Activated CD4-positive, alpha-beta T cell treated with anti-CD3 and anti-CD28 coated beads, Interleukin-2, amount 10 ng/mL, durations not matched to agents 24 days and 14 days (primary cell): ENCODE results near the gene PLIN5. TPM values are rescaled to one million over a fixed set of nuclear protein-coding genes. Genes with fewer than 3 reads are reported as not detected.
"Not testable (repeated sequence)": the region's sequence is repeated elsewhere in the genome, so short reads cannot be mapped to it uniquely, and the experiment has no call there.

Experiments used
- DNase-seq: peaks from one replicate; pipeline ENCODE4 v3.0.0; 2022
- H3K27ac Mint-ChIP-seq: one replicate; pipeline ENCODE4 v1.8.0; 2022; ENCODE audit warnings: mild to moderate bottlenecking, mixed read lengths
- H3K27me3 Mint-ChIP-seq: one replicate; pipeline ENCODE4 v1.8.0; 2022; ENCODE audit warnings: mixed read lengths
- H3K36me3 Mint-ChIP-seq: one replicate; pipeline ENCODE4 v1.8.0; 2022; ENCODE audit warnings: low read depth, mild to moderate bottlenecking, mixed read lengths
- H3K4me1 Mint-ChIP-seq: one replicate; pipeline ENCODE4 v1.8.0; 2021; ENCODE audit warnings: mixed read lengths
- H3K4me3 Mint-ChIP-seq: one replicate; pipeline ENCODE4 v1.8.0; 2022; ENCODE audit warnings: mild to moderate bottlenecking, moderate library complexity, mixed read lengths
- H3K9me3 Mint-ChIP-seq: one replicate; pipeline ENCODE4 v1.8.0; 2021; ENCODE audit warnings: mixed read lengths
- intact Hi-C: fragments of 100-400 bp; cut with micrococcal nuclease; formaldehyde crosslinking; loops from one replicate; pipeline ENCODE4 v1.15.1; 2023
- total RNA-seq: library from RNA; stranded (reverse); gene quantifications from 2 replicates; pipeline ENCODE4 v1.2.3, GENCODE V29; 2022

Gene PLIN5
- total RNA-seq, 1 donor from 2014 or later, result not detected

- H3K9me3 Mint-ChIP-seq, result no peaks in the 10 kb centered on the region
- H3K36me3 Mint-ChIP-seq, result no peaks in the 10 kb centered on the region
- no peak overlapping the region for H3K27ac Mint-ChIP-seq
- no peak overlapping the region for H3K4me3 Mint-ChIP-seq
- peaks cover 4% of the 10 kb centered on the region for H3K27me3 Mint-ChIP-seq
- no peak for DNase-seq
- no peaks in the 10 kb centered on the region for H3K4me1 Mint-ChIP-seq
- intact Hi-C loops, result no loop called here
Observed at GRCh38 chr19:4528843-4529242, 6.2 kb downstream of the PLIN5 start.

- DNase-seq, H3K4me3 Mint-ChIP-seq, intact Hi-C loops, H3K36me3 Mint-ChIP-seq, H3K27me3 Mint-ChIP-seq, H3K27ac Mint-ChIP-seq, H3K4me1 Mint-ChIP-seq, H3K9me3 Mint-ChIP-seq: not testable (repeated sequence)
Observed at GRCh38 chr19:4527377-4527776, 7.6 kb downstream of the PLIN5 start.

DNA sequence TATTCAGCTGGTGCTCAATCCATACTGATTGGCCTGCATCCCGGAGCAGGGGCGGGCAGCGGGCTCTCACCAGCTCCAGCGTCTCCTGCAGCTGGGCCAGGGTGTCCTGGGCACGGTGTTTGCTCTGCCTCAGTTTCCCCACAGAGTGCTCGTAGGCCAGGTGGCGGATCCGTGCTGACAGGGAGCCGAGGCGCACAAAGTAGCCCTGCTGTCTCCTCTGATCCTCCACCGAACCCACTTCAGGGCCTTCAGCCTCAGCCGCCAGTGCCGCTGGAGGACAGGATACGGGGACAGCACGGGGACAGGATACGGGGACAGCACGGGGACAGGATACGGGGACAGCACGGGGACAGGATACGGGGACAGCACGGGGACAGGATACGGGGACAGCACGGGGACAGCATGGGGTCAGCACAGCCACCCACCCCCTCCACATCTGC is 9.4 kb downstream of the PLIN5 start:
- DNase-seq, result no peak
- Mint-ChIP-seq H3K27me3 (peaks cover 2% of the 10 kb centered on the region), H3K4me3 (no peak overlapping the region), H3K36me3 (no peaks in the 10 kb centered on the region), H3K4me1 (no peaks in the 10 kb centered on the region), H3K9me3 (no peaks in the 10 kb centered on the region), H3K27ac (no peak overlapping the region)
- intact Hi-C loops, result no loop called here

GRCh38 chr19:4524808-4525562 is 10.0 kb downstream of the PLIN5 start:
- Mint-ChIP-seq H3K27ac (no peak overlapping the region), H3K36me3 (no peaks in the 10 kb centered on the region), H3K27me3 (peaks cover 2% of the 10 kb centered on the region), H3K4me3 (no peak overlapping the region), H3K4me1 (no peaks in the 10 kb centered on the region), H3K9me3 (no peaks in the 10 kb centered on the region)
- DNase-seq, result peak; percentile 91
- intact Hi-C loops, result no loop called here

DNA sequence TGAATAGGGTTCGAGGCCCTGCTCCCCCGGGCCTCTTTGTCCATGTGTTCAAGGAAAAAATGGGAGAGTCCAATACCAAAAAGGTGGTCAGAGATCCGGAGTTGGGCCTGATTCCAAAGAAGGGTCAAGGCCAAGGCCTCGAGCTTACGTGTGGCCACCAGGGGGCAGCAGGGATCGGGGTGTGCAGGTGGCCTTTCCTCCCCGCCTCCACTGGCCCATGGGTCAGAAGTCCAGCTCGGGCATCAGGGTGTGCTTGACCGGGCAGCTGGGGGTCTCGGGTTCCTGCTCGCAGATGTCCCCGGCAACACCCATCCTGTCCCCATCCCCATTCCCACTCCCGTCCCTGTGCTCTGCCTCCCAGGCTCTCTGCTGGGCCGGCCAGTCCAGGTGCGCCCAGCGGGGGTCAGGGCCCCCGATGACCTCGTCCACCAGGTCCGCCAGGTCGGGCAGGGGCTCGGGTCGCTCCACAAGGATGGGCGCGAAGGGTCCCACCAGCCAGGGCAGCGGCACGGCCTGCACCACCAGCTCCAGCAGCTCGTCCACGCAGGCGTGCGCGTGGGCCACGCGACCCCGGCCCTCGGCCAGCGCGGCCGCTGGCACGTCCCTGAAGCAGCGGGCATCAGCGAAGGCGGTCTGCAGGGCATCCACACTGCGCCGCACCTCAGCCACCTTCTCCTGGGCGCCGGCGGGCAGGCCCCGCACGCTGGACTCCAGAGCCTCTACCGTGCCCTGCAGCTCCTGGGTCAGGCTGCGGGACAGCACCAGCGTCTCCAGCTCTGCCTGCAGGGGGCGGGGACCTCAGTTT is 11.5 kb downstream of the PLIN5 start:
- peak; percentile 78 for DNase-seq
- Mint-ChIP-seq H3K4me3 (no peak overlapping the region), H3K27me3 (peaks cover 2% of the 10 kb centered on the region), H3K4me1 (no peaks in the 10 kb centered on the region), H3K36me3 (no peaks in the 10 kb centered on the region), H3K9me3 (no peaks in the 10 kb centered on the region), H3K27ac (no peak overlapping the region)
- intact Hi-C loops, result no loop called here

GRCh38 chr19:4522291-4523002 is 12.6 kb downstream of the PLIN5 start:
- Mint-ChIP-seq H3K4me3 (no peak overlapping the region), H3K27me3 (peaks cover 2% of the 10 kb centered on the region), H3K27ac (no peak overlapping the region), H3K4me1 (no peaks in the 10 kb centered on the region), H3K36me3 (no peaks in the 10 kb centered on the region), H3K9me3 (no peaks in the 10 kb centered on the region)
- intact Hi-C loops, result no loop called here
- no peak for DNase-seq

DNA sequence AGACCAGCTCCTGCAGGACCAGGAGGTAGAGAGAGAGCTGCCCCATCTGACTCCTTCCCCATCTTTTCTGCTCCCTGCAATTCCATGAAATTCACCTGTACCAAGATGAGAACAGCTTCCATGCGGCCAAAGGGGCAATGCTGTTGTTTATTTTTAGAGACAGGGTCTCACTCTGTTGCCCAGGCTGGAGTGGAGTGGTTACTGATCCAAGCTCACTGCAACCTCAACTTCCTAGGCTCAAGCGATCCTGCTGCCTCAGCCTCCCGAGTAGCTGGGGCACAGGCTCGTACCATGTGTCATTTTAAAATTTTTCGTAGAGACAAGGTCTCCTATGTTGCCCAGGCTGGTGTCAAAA is 13.2 kb downstream of the PLIN5 start:
- Mint-ChIP-seq H3K36me3 (no peaks in the 10 kb centered on the region), H3K27me3 (peaks cover 2% of the 10 kb centered on the region), H3K27ac (no peak overlapping the region), H3K9me3 (no peaks in the 10 kb centered on the region), H3K4me3 (no peak overlapping the region), H3K4me1 (no peaks in the 10 kb centered on the region)
- DNase-seq, result no peak
- intact Hi-C loops, result no loop called here

- no peak for DNase-seq
- no peak overlapping the region for H3K4me3 Mint-ChIP-seq
- no peak overlapping the region for H3K27ac Mint-ChIP-seq
- H3K4me1 Mint-ChIP-seq, result no peaks in the 10 kb centered on the region
- no peaks in the 10 kb centered on the region for H3K36me3 Mint-ChIP-seq
- H3K9me3 Mint-ChIP-seq, result no peaks in the 10 kb centered on the region
- peaks cover 2% of the 10 kb centered on the region for H3K27me3 Mint-ChIP-seq
- intact Hi-C loops, result no loop called here
Observed at GRCh38 chr19:4521170-4521887, 13.7 kb downstream of the PLIN5 start.

DNA sequence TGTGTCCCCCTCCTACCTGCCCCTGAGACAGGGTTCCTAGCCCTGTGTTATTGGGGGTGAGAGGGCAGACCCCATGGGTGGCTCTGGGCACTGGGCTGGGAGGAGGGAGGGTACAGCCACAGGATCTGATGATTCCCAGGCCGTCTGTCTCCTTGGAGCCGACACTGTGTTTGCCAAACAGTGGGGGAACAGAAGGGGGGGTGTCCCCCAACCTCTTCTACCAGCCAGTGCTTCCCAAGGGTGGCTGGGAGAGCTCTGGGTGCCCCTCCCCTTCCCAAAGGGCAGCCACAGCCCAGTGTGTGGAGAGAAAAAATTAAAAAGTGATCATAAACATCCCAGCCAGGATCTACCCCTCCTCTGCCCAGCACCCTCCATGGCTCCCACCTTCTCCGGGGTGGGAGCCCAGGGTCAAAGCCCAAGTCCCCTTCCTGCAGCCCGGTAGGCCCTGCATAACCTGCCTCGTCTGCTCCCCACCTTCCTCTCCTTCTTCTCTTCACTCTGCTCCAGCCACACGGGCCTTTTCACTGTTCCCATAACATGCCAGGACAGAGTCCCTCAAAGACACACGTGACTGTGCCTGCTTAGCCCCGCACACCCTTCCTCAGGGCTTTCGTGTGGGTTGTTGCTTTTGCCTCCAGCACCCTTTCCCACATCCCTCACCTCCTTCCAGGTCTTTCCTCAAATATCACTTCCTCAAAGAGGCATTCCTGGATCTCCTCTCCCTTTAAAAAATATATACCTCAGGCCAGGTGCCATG is 15.3 kb downstream of the PLIN5 start:
- intact Hi-C loops, result no loop called here
- H3K27ac Mint-ChIP-seq, result no peak overlapping the region

GRCh38 chr19:4519172-4519496 is 15.9 kb downstream of the PLIN5 start:
- no peak overlapping the region for H3K4me3 Mint-ChIP-seq
- DNase-seq, result no peak
- H3K27me3 Mint-ChIP-seq, result peaks cover 2% of the 10 kb centered on the region
- H3K4me1 Mint-ChIP-seq, result no peaks in the 10 kb centered on the region
- intact Hi-C loops, result no loop called here
- H3K27ac Mint-ChIP-seq, result no peak overlapping the region
- no peaks in the 10 kb centered on the region for H3K9me3 Mint-ChIP-seq
- H3K36me3 Mint-ChIP-seq, result no peaks in the 10 kb centered on the region

More for the DNA sequence above, 15.3 kb downstream of the PLIN5 start:
- Mint-ChIP-seq H3K4me3 (no peak overlapping the region), H3K27me3 (peaks cover 2% of the 10 kb centered on the region), H3K4me1 (no peaks in the 10 kb centered on the region), H3K9me3 (no peaks in the 10 kb centered on the region), H3K36me3 (no peaks in the 10 kb centered on the region)
- no peak for DNase-seq

- Mint-ChIP-seq H3K4me1 (no peaks in the 10 kb centered on the region), H3K36me3 (no peaks in the 10 kb centered on the region), H3K9me3 (no peaks in the 10 kb centered on the region), H3K27me3 (peaks cover 2% of the 10 kb centered on the region), H3K27ac (no peak within 1 kb of the TSS), H3K4me3 (no peak within 1 kb of the TSS)
- no peak for DNase-seq
- intact Hi-C loops, result no loop called here
Observed at GRCh38 chr19:4518345-4519171, 16.5 kb downstream of the PLIN5 start, which contains the start of gene PLIN4. Gene PLIN4 (minus strand): TSS chr19:4518486. CDS start chr19:4518272, 214 bp downstream.

DNA sequence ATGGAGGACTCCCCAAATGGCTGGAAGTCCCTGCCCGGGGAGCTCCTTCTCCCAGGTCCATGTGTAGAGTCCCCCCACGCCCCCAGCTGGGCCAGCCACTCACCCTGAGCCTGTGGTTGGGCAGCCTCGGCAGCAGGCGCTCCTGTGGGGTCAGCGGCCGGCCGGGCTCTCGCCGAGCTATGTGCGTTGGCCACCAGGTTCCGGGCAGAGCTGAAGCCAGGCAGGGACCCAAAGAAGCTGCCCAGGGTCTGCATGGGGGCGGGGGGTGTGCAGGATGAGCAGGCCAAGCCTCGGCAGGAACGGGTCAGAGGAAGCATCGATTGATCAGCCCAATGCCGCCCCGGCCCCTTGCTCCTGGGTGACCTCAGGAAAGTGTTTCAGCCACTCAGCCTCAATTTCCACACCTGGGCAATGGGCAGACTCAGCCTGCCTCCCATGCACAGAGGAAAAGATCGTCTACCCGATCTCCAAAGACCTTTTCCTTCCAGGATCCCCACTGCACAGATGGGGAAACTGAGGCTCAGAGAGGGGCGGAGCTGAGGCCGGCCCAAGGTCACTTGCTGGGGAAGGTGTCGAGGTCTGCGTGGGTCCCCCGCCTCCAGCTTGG is 17.5 kb downstream of the PLIN5 start:
- Mint-ChIP-seq H3K9me3 (no peaks in the 10 kb centered on the region), H3K27me3 (peaks cover 2% of the 10 kb centered on the region), H3K27ac (no peak overlapping the region), H3K36me3 (no peaks in the 10 kb centered on the region), H3K4me3 (no peak overlapping the region), H3K4me1 (no peaks in the 10 kb centered on the region)
- intact Hi-C loops, result no loop called here
- no peak for DNase-seq
